ENCODE measurements around the gene FXR1.
"Not testable (repeated sequence)": the region's sequence is repeated elsewhere in the genome, so short reads cannot be mapped to it uniquely, and the experiment has no call there.

DNA sequence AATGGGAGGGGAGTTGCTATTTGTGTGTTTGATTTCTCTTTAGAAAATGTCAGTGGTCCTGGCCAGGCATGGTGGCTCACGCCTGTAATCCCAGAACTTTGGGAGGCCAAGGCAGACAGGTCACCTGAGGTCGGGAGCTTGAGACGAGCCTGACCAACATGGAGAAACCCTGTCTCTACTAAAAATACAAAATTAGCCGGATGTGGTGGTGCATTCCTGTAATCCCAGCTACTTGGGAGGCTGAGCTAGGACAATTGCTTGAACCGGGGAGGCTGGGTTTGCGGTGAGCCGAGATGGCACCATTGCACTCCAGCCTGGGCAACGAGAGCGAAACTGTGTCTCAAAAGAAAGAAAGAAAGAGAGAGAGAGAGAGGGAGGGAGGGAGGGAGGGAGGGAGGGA is 40.0 kb upstream of the FXR1 start:
- TF ChIP-seq POLR2A (IDR thresholded peaks at IDR 0.05): not testable (repeated sequence)
- TF ChIP-seq, protein P1, sequence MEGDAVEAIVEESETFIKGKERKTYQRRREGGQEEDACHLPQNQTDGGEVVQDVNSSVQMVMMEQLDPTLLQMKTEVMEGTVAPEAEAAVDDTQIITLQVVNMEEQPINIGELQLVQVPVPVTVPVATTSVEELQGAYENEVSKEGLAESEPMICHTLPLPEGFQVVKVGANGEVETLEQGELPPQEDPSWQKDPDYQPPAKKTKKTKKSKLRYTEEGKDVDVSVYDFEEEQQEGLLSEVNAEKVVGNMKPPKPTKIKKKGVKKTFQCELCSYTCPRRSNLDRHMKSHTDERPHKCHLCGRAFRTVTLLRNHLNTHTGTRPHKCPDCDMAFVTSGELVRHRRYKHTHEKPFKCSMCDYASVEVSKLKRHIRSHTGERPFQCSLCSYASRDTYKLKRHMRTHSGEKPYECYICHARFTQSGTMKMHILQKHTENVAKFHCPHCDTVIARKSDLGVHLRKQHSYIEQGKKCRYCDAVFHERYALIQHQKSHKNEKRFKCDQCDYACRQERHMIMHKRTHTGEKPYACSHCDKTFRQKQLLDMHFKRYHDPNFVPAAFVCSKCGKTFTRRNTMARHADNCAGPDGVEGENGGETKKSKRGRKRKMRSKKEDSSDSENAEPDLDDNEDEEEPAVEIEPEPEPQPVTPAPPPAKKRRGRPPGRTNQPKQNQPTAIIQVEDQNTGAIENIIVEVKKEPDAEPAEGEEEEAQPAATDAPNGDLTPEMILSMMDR (IDR thresholded peaks at IDR 0.05): not testable (repeated sequence)

Data from esophagus squamous epithelium (tissue), 4 donors.